ENCODE measurements around the gene ITGB7. TPM values are rescaled to one million over a fixed set of nuclear protein-coding genes. Genes with fewer than 3 reads are reported as not detected.

The ITGB7 gene
- total and polyA plus RNA-seq, 2 of the 4 experiments (the other 2 are of a cell fraction), result 0.18 to 0.44 TPM

DNA sequence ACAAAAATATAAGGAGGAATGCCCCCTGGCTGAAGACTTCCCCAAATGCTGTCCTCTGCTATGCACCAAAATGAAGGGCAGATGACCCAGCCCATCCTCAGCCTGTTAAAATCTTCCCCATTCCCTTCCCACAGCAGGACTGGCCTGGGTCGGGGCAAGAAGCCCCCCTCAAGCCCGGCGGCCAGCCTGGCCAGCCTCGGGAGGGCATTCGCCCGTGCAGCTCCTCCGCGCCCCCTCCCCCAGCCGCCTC lies 24.5 kb upstream of the ITGB7 start (continued):
- TF ChIP-seq MAZ (IDR thresholded peaks at IDR 0.05; ENCODE audit: borderline replicate concordance, low read depth, low read length) (no peak), MAFK (IDR thresholded peaks at IDR 0.05; ENCODE audit: low read depth, low read length) (no peak), CEBPB (IDR thresholded peaks at IDR 0.05; ENCODE audit: low read depth, low read length) (no peak), RCOR1 (IDR thresholded peaks at IDR 0.05; ENCODE audit: insufficient replicate concordance, low read length) (no peak)

- no CpG with 5 or more reads among the region's 10 CpGs for WGBS, 2 experiments (ENCODE audit: extremely low coverage in 2 of 2, insufficient read length in 1 of 2)
- DNase-seq (no peak), ATAC-seq (ENCODE audit: low read depth) (no peak)
- H3K4me3 ChIP-seq (ENCODE audit: insufficient read depth, low read depth, low read length), result no peak overlapping the region
- peaks cover 4% of the 10 kb centered on the region; the same call in 1 of the 2 replicates for H3K36me3 ChIP-seq (ENCODE audit: control insufficient read depth, insufficient read depth, low read length)
- no peak overlapping the region for H3K27ac ChIP-seq (ENCODE audit: insufficient read depth, low read length)
- no peak overlapping the region for H3K56ac ChIP-seq (ENCODE audit: extremely low read depth, insufficient read depth, low read length)
- H2AK5ac ChIP-seq (ENCODE audit: low read depth, low read length), result peak overlapping the region; percentile 94; the same call in 1 of the 2 replicates
- H3K79me1 ChIP-seq (ENCODE audit: low read depth in 1 of 2, low read length in 2 of 2), result peaks cover 5 to 22% of the 10 kb centered on the region in 2 experiments; a peak in 2 of 4 replicates
- no peak overlapping the region for H2AFZ ChIP-seq (replicated peaks; ENCODE audit: low read length, poor library complexity)
- H2BK20ac ChIP-seq (ENCODE audit: low read depth, low read length), result no peak overlapping the region
- no peak overlapping the region for H4K8ac ChIP-seq (ENCODE audit: low read depth in 2 of 2, low read length in 2 of 2)
- H3K4me1 ChIP-seq (ENCODE audit: control insufficient read depth, insufficient read depth, low read length), result peaks cover 24% of the 10 kb centered on the region
- ChIA-PET CTCF (no interaction called here), POLR2A (ENCODE audit: unreplicated experiment) (no interaction called here)
- H4K20me1 ChIP-seq (ENCODE audit: insufficient read depth, low read length), result no peaks in the 10 kb centered on the region
- intact Hi-C loops (cut with micrococcal nuclease) (no loop called here), dilution Hi-C loops (cut with HindIII; ENCODE audit: low sequenced_read_pairs, unreplicated experiment) (no loop called here), in situ Hi-C loops (cut with MboI; ENCODE audit: low sequenced_read_pairs) (no loop called here)
- no peak overlapping the region for H3K14ac ChIP-seq (replicated peaks; ENCODE audit: low read depth, low read length)
- peaks cover 18% of the 10 kb centered on the region for H3K9me1 ChIP-seq (ENCODE audit: insufficient read depth, low read length)
- no peaks in the 10 kb centered on the region for H3K9me3 ChIP-seq (ENCODE audit: control insufficient read depth, insufficient read depth, low read length)
- no peak overlapping the region for H2BK15ac ChIP-seq (ENCODE audit: low read depth, low read length)
- H4K5ac ChIP-seq (ENCODE audit: low read depth, low read length), result no peak overlapping the region
- H3K4me2 ChIP-seq (ENCODE audit: low read depth, low read length), result no peak overlapping the region
- H2BK5ac ChIP-seq (ENCODE audit: low read depth, low read length, poor library complexity, severe bottlenecking), result no peak overlapping the region
- peaks cover 5% of the 10 kb centered on the region for H3K27me3 ChIP-seq (ENCODE audit: control insufficient read depth, insufficient read depth, low read length)
- peak overlapping the region; percentile 38 for H2AK9ac ChIP-seq (replicated peaks; ENCODE audit: low read depth, low read length, poor library complexity)
- TF ChIP-seq RCOR1 (IDR thresholded peaks at IDR 0.05; ENCODE audit: insufficient replicate concordance, low read length) (no peak), CEBPB (IDR thresholded peaks at IDR 0.05; ENCODE audit: low read depth, low read length) (no peak), RFX5 (IDR thresholded peaks at IDR 0.05; ENCODE audit: low read depth, low read length) (no peak)
- H4K91ac ChIP-seq (ENCODE audit: insufficient read depth, low read depth, low read length), result no peak overlapping the region
- no peak overlapping the region for H3K23ac ChIP-seq (ENCODE audit: low read depth, low read length)
- no peak overlapping the region for H3K18ac ChIP-seq (ENCODE audit: low read depth, low read length)
- no peak overlapping the region for H3K9ac ChIP-seq (ENCODE audit: low read depth, low read length)
- BruUV-seq (replicated peaks), result no TSS peak
- H3K4ac ChIP-seq (ENCODE audit: low read depth, low read length), result no peak overlapping the region
- no peak overlapping the region for H2BK120ac ChIP-seq (ENCODE audit: low read depth, low read length)
Measured at GRCh38 chr12:53230108-53230845, 23.2 kb upstream of the ITGB7 start.
